GM12878 (cell line): ENCODE data around the gene TGM5.

ENCODE experiments used
- CBX3 ChIP-seq: fragments of 200-600 bp; sonication (generic); IDR thresholded peaks from 2 replicates; pipeline ENCODE4 v1.6.1; 2016; ENCODE audit warnings: low read depth, borderline replicate concordance
- ETV6 ChIP-seq, 2 experiments: fragments of 450-650 bp in 1 of 2; IDR thresholded peaks in 1 of 2; conservative IDR thresholded peaks in 1 of 2; 2 replicates each; pipeline ENCODE4 v1.6.1; 2014; ENCODE audit warnings: antibody characterized with exemption in 1 of 2, borderline replicate concordance in 1 of 2, low read depth in 1 of 2, mild to moderate bottlenecking in 1 of 2, moderate library complexity in 1 of 2
- EZH2 ChIP-seq: IDR thresholded peaks from 2 replicates; pipeline ENCODE4 v1.6.1; 2012; ENCODE audit warnings: low read depth, mild to moderate bottlenecking, control low read depth, inconsistent platforms, low read length, borderline replicate concordance; ENCODE audit not compliant: control insufficient read depth
- FOXM1 ChIP-seq: IDR thresholded peaks from 2 replicates; pipeline ENCODE4 v1.6.1; 2012; ENCODE audit warnings: low read depth, mild to moderate bottlenecking, inconsistent platforms, low read length, moderate library complexity
- JUND ChIP-seq: IDR thresholded peaks from 2 replicates; pipeline ENCODE4 v1.6.1; 2012; ENCODE audit warnings: low read depth, mild to moderate bottlenecking, low read length, improper control_type of control experiment, moderate library complexity
- NR2C1 ChIP-seq: fragments of 450-650 bp; IDR thresholded peaks from 2 replicates; pipeline ENCODE4 v1.6.1; 2017; ENCODE audit warnings: antibody characterized with exemption, mild to moderate bottlenecking, moderate library complexity
- POLR2A ChIP-seq: IDR thresholded peaks from 2 replicates; pipeline ENCODE4 v1.6.1; 2011; ENCODE audit warnings: low read depth, mild to moderate bottlenecking, low read length
- RCOR1 ChIP-seq: conservative IDR thresholded peaks from 2 replicates; pipeline ENCODE4 v1.6.1; 2012; ENCODE audit warnings: low read depth, low read length, improper control_type of control experiment
- RELA ChIP-seq: fragments of 450-650 bp; IDR thresholded peaks from 2 replicates; pipeline ENCODE4 v1.8.0; 2014; ENCODE audit warnings: borderline replicate concordance; ENCODE audit not compliant: partially characterized antibody
- TF ChIP-seq, protein P1 (sequence below): fragments of 450-650 bp; IDR thresholded peaks from 2 replicates; pipeline ENCODE4 v1.6.1; 2017; ENCODE audit warnings: mild to moderate bottlenecking, low read depth, inconsistent platforms; ENCODE audit not compliant: poor library complexity, severe bottlenecking
- TF ChIP-seq, protein P2 (sequence below): fragments of 450-650 bp; IDR thresholded peaks from 2 replicates; pipeline ENCODE4 v1.6.1; 2017; ENCODE audit warnings: mild to moderate bottlenecking, moderate library complexity
- TF ChIP-seq, protein P3 (sequence below), 3 experiments: IDR thresholded peaks in 2 of 3; conservative IDR thresholded peaks in 1 of 3; 2 replicates each; pipeline ENCODE4 v1.5.1; 2011; ENCODE audit warnings: low read depth in 3 of 3, low read length in 3 of 3, mild to moderate bottlenecking in 3 of 3, control low read depth in 2 of 3, moderate library complexity in 2 of 3, inconsistent platforms in 1 of 3, mixed read lengths in 1 of 3; ENCODE audit not compliant: control insufficient read depth in 2 of 3, insufficient read depth in 1 of 3; ENCODE audit errors: extremely low read depth in 1 of 3
- TF ChIP-seq, protein P4 (sequence below): IDR thresholded peaks from 2 replicates; pipeline ENCODE4 v1.6.1; 2012; ENCODE audit warnings: low read depth, low read length, improper control_type of control experiment

DNA sequence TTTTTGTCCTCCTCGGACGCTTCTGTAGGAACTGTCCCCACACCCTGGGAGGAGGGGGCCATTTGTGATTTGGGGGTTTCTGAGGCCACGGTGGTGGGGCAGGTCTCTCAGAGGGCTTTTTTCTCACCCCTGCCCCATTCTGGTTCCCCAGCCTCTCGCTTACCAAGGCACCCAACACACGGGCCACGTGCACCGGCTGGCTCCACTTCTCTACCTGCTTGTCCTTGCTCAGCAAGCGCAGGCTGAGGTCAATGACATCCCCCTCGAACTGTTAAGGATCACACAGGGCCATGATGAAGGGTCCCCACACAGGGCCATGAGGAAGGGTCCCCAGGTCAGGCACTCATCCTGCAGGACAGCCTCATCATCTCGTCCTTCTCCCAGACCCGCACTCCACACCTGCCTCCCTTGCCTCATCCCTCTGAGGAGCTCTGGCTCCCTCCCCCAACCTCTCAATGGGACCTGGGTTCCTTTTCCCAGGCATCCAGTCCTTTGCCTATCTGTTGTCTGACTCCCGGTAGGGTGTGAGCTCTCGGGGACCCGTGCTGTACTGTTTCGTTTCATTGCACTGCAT, 56.5 kb downstream of the TGM5 start:
- TF ChIP-seq EZH2 (no peak), JUND (no peak), NR2C1 (no peak), CBX3 (no peak), POLR2A (no peak), RELA (no peak), RCOR1 (no peak), ETV6 (conservative IDR thresholded peaks at IDR 0.05 in 1 of 2, IDR thresholded peaks at IDR 0.05 in 1 of 2; ENCODE audit: borderline replicate concordance in 1 of 2, low read depth in 1 of 2) (no peak), FOXM1 (no peak)
- TF ChIP-seq, protein P1, sequence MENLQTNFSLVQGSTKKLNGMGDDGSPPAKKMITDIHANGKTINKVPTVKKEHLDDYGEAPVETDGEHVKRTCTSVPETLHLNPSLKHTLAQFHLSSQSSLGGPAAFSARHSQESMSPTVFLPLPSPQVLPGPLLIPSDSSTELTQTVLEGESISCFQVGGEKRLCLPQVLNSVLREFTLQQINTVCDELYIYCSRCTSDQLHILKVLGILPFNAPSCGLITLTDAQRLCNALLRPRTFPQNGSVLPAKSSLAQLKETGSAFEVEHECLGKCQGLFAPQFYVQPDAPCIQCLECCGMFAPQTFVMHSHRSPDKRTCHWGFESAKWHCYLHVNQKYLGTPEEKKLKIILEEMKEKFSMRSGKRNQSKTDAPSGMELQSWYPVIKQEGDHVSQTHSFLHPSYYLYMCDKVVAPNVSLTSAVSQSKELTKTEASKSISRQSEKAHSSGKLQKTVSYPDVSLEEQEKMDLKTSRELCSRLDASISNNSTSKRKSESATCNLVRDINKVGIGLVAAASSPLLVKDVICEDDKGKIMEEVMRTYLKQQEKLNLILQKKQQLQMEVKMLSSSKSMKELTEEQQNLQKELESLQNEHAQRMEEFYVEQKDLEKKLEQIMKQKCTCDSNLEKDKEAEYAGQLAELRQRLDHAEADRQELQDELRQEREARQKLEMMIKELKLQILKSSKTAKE: no peak
- TF ChIP-seq, protein P2, sequence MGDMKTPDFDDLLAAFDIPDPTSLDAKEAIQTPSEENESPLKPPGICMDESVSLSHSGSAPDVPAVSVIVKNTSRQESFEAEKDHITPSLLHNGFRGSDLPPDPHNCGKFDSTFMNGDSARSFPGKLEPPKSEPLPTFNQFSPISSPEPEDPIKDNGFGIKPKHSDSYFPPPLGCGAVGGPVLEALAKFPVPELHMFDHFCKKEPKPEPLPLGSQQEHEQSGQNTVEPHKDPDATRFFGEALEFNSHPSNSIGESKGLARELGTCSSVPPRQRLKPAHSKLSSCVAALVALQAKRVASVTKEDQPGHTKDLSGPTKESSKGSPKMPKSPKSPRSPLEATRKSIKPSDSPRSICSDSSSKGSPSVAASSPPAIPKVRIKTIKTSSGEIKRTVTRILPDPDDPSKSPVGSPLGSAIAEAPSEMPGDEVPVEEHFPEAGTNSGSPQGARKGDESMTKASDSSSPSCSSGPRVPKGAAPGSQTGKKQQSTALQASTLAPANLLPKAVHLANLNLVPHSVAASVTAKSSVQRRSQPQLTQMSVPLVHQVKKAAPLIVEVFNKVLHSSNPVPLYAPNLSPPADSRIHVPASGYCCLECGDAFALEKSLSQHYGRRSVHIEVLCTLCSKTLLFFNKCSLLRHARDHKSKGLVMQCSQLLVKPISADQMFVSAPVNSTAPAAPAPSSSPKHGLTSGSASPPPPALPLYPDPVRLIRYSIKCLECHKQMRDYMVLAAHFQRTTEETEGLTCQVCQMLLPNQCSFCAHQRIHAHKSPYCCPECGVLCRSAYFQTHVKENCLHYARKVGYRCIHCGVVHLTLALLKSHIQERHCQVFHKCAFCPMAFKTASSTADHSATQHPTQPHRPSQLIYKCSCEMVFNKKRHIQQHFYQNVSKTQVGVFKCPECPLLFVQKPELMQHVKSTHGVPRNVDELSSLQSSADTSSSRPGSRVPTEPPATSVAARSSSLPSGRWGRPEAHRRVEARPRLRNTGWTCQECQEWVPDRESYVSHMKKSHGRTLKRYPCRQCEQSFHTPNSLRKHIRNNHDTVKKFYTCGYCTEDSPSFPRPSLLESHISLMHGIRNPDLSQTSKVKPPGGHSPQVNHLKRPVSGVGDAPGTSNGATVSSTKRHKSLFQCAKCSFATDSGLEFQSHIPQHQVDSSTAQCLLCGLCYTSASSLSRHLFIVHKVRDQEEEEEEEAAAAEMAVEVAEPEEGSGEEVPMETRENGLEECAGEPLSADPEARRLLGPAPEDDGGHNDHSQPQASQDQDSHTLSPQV: no peak
- TF ChIP-seq, protein P3, sequence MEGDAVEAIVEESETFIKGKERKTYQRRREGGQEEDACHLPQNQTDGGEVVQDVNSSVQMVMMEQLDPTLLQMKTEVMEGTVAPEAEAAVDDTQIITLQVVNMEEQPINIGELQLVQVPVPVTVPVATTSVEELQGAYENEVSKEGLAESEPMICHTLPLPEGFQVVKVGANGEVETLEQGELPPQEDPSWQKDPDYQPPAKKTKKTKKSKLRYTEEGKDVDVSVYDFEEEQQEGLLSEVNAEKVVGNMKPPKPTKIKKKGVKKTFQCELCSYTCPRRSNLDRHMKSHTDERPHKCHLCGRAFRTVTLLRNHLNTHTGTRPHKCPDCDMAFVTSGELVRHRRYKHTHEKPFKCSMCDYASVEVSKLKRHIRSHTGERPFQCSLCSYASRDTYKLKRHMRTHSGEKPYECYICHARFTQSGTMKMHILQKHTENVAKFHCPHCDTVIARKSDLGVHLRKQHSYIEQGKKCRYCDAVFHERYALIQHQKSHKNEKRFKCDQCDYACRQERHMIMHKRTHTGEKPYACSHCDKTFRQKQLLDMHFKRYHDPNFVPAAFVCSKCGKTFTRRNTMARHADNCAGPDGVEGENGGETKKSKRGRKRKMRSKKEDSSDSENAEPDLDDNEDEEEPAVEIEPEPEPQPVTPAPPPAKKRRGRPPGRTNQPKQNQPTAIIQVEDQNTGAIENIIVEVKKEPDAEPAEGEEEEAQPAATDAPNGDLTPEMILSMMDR (IDR thresholded peaks at IDR 0.05 in 2 of 3, conservative IDR thresholded peaks at IDR 0.05 in 1 of 3; ENCODE audit: control insufficient read depth in 2 of 3, extremely low read depth in 1 of 3, insufficient read depth in 1 of 3, low read depth in 3 of 3, low read length in 3 of 3): no peak
- TF ChIP-seq, protein P4, sequence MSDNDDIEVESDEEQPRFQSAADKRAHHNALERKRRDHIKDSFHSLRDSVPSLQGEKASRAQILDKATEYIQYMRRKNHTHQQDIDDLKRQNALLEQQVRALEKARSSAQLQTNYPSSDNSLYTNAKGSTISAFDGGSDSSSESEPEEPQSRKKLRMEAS: no peak
